CD1c-positive myeloid dendritic cell (primary cell): Measurements from ENCODE around the gene ATP8A2.

Experiments
- DNase-seq: peaks from one replicate; pipeline ENCODE4 v3.0.0-alpha.2; 2016; ENCODE audit errors: extremely low spot score

ATP8A2 gene

GRCh38 chr13:25625414-25625813, 253.6 kb downstream of the ATP8A2 start:
- DNase-seq = no peak

GRCh38 chr13:25630329-25630900, 258.6 kb downstream of the ATP8A2 start:
- no peak for DNase-seq

- no peak for DNase-seq
Observed at GRCh38 chr13:25632166-25632888, 260.6 kb downstream of the ATP8A2 start.

GRCh38 chr13:25633093-25633492, 261.3 kb downstream of the ATP8A2 start:
- DNase-seq = no peak

- no peak for DNase-seq
Observed at GRCh38 chr13:25645681-25646080, 273.9 kb downstream of the ATP8A2 start.

GRCh38 chr13:25649001-25649633, 277.3 kb downstream of the ATP8A2 start:
- DNase-seq = no peak

GRCh38 chr13:25652764-25653163, 281.0 kb downstream of the ATP8A2 start:
- DNase-seq = no peak

DNA sequence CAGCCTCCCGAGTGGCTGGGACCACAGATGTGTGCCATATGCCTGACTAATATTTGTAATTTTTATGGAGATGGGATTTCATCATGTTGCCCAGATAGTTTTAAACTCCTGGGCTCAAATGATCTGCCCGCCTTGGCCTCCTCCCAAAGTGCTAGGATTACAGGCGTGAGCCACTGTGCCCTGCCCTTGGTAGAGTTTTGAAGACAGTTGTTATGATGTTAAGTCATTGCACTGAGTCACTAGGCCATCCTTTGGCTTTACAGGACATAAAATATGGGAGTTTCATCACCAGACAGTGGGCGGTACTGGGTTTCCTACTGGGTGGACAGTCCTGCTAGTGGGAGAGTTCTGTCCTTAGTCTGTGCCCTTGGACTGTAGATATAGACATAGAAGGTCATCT, 282.5 kb downstream of the ATP8A2 start:
- no peak for DNase-seq

GRCh38 chr13:25657157-25657556, 285.4 kb downstream of the ATP8A2 start:
- no peak for DNase-seq

DNA sequence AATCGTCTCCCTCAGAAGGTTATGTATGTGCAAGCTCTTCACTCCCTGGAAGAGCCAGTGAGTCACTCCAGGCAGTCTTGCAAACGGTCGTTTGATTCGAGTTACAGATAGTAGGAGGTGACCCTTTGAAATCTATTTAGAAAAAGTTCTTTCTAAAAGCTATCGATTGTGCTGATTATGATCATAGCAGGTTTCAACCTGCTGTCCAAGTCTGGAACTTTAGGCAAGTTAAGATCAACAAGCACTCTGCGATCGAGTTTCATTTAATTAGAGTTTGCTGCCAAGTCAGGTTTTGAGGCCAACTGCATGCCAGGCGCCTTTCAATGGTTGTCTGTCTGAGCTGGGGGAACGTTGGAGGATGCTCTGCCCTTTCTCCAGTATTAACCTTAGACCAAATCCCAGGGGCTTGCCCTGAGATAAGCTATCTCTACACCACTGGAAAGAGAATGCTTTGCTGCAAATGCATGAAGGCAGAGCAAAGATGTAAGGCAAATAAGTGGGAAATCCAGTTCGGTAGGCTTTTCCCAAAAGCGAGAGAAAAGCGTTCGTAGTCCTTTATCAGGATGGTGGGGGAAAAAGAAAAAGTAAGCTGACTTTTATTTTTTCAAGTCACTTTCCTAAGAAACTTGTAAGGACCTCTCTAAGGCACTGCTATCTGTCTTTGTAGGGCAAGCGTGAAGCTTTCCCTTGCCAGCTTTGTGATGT, 287.5 kb downstream of the ATP8A2 start:
- DNase-seq = no peak

DNA sequence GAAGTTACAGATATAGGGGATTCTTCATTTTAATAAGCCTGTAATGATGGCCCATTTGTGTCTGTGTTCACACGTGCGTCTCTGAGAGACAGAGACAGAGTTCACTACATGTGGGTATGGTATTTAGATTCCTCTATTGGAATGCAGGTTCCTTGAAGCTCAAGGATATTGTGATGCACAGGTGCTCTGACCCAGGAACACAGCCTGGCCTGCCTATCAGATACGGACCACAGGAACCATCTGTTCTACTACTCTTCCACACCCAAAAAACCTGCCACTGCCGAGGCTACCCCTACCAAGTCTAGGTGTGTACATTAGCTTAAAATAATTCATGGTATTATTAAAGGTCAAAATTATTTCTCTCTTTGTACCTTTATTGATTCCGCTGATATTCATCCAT, 289.2 kb downstream of the ATP8A2 start:
- DNase-seq = no peak

- DNase-seq = no peak
Observed at GRCh38 chr13:25662516-25662915, 290.7 kb downstream of the ATP8A2 start.

DNA sequence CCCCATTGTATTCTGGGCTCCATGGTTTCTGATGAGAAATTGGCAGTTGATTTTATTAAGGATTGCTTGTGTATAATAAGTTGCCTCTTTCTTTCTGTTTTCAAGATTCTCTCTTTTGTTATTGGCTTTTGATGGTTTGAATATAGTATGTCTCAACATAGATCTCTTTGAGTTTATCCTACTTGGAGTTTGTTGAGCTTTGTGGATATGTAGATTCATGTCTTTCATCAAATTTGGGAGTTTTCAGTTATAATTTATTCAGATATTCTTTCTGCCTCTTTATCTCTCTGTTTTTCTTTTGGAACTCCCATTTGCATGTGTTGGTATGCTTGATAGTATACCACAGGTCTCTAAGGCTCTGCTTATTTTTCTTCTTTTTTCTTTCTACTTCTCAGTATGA, 296.6 kb downstream of the ATP8A2 start:
- no peak for DNase-seq

GRCh38 chr13:25673711-25674110, 301.9 kb downstream of the ATP8A2 start:
- no peak for DNase-seq

DNA sequence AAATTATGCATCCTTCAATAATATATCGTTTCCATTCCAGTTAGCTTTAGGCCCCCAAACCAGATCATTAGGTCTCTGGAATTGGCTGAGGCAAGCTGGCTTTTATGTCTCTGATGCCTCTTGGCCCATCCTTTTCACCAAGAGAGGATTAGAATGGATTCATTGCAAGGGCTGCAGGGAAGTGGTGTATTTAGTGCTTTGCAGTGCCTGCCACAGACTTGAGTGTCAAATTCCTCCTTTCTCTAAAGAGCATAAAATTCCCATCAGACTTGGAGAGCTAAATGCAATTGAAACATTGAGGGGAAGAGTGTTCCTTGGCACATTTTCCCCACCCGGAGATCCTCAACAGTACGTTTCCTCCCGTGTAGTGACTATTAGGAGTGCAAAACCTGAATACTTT, 302.6 kb downstream of the ATP8A2 start:
- DNase-seq = no peak

- no peak for DNase-seq
Observed at GRCh38 chr13:25675060-25675459, 303.3 kb downstream of the ATP8A2 start.

DNA sequence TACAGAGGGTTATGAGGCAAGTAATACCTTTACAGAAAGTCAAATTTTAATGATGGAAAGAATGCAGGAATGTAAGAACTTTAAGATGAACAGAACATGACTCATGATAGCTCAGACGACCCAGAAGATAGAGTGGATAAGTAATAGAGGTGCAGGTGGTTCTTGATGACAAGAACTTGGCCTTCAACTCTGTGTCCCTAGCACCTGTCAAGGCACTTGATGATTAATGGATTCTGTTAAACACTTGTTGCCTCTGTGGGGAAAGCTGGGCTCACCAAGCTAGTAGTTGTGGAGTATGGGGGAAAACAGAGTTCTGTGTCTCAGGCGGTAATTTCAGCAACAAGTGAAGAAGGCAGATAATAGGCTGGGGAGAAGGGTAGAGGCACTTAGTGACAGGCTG, 306.2 kb downstream of the ATP8A2 start:
- DNase-seq = no peak

- no peak for DNase-seq
Observed at GRCh38 chr13:25678398-25678797, 306.6 kb downstream of the ATP8A2 start.

GRCh38 chr13:25679159-25679558, 307.4 kb downstream of the ATP8A2 start:
- no peak for DNase-seq

DNA sequence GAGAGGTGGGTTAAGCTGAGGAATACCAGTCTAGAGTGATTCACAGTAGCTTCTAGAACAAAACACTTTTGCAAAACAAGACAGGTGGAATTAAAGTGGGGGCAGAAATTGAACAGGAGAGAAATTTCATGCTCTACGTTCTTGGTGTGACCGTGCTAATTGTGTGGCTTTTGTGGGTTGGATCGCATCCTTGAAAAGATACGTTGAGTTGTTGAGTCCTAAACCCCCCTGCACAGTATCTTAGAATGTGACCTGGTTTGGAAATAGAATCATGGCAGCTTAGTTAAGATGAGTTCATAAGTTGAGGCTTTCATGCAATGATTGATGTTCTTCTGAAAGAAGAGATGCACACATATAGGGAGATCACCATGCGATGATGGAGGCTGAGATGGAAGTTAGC, 308.2 kb downstream of the ATP8A2 start:
- DNase-seq = no peak

DNA sequence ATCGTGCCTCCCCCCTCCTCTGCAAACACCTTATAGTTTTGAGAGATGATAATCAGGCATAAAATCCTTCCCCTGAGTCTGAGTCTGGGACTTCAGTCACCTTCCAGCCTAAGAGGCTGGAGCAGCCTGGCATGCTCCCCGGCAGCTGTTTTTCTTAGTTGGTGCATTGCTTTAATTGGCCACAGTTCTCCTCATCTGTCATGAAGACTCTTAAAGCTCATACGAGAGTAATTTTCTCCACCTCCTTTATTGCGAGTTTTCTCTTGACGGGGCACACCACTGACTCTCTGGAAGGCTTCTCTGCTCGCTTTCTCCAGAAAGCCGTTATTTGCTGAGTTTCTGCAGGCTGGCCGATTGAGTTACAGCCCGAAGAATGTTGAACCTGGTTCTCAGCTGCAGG, 310.5 kb downstream of the ATP8A2 start:
- no peak for DNase-seq

GRCh38 chr13:25683056-25683455, 311.3 kb downstream of the ATP8A2 start:
- DNase-seq = no peak
